ENCODE results near the gene LRCH1. TPM values are rescaled to one million over a fixed set of nuclear protein-coding genes. Genes with fewer than 3 reads are reported as not detected.

LRCH1 gene
- total RNA-seq, 1 experiment from 2014 or later = 16.5 TPM

- ChIA-PET POLR2A (interaction anchor here (0.9 to 1.3 kb wide), 2 partner anchors 11 to 85 kb away, joined by 3 to 6 read pairs; no protein-coding TSS in a partner anchor), CTCF (no interaction called here)
- no peaks in the 10 kb centered on the region for H3K27me3 Mint-ChIP-seq (ENCODE audit: insufficient read depth, unreplicated experiment)
- no peak overlapping the region for H3K27ac Mint-ChIP-seq (ENCODE audit: low read depth, unreplicated experiment)
- BruUV-seq (replicated peaks) = no TSS peak
- peaks cover 6% of the 10 kb centered on the region for H3K36me3 Mint-ChIP-seq (ENCODE audit: insufficient read depth, unreplicated experiment)
- H3K4me1 Mint-ChIP-seq (ENCODE audit: insufficient read depth, unreplicated experiment) = peaks cover 31% of the 10 kb centered on the region
- intact Hi-C loops (cut with micrococcal nuclease) = no loop called here
- peaks cover 5% of the 10 kb centered on the region for H3K9me3 Mint-ChIP-seq (ENCODE audit: unreplicated experiment)
- DNase-seq (ENCODE audit: unreplicated experiment) = peak; percentile 34
- TF ChIP-seq CTCF (IDR thresholded peaks at IDR 0.05; ENCODE audit: unreplicated experiment) = no peak
- H3K4me3 Mint-ChIP-seq (ENCODE audit: unreplicated experiment) = no peak overlapping the region
Measured at GRCh38 chr13:46633416-46633815, 80.4 kb downstream of the LRCH1 start.

GRCh38 chr13:46636451-46636850, 83.5 kb downstream of the LRCH1 start:
- H3K36me3 Mint-ChIP-seq (ENCODE audit: insufficient read depth, unreplicated experiment) = peaks cover 9% of the 10 kb centered on the region
- H3K9me3 Mint-ChIP-seq (ENCODE audit: unreplicated experiment) = peaks cover 10% of the 10 kb centered on the region
- H3K27me3 Mint-ChIP-seq (ENCODE audit: insufficient read depth, unreplicated experiment) = no peaks in the 10 kb centered on the region
- ChIA-PET CTCF (no interaction called here), POLR2A (no interaction called here)
- no peak overlapping the region for H3K4me3 Mint-ChIP-seq (ENCODE audit: unreplicated experiment)
- no peak for DNase-seq (ENCODE audit: unreplicated experiment)
- TF ChIP-seq CTCF (IDR thresholded peaks at IDR 0.05; ENCODE audit: unreplicated experiment) = no peak
- peaks cover 44% of the 10 kb centered on the region for H3K4me1 Mint-ChIP-seq (ENCODE audit: insufficient read depth, unreplicated experiment)
- BruUV-seq (replicated peaks) = no TSS peak
- H3K27ac Mint-ChIP-seq (ENCODE audit: low read depth, unreplicated experiment) = no peak overlapping the region
- intact Hi-C loops (cut with micrococcal nuclease) = no loop called here

GRCh38 chr13:46637213-46637612, 84.2 kb downstream of the LRCH1 start:
- no peak overlapping the region for H3K4me3 Mint-ChIP-seq (ENCODE audit: unreplicated experiment)
- BruUV-seq (replicated peaks) = no TSS peak
- peaks cover 9% of the 10 kb centered on the region for H3K36me3 Mint-ChIP-seq (ENCODE audit: insufficient read depth, unreplicated experiment)
- no peaks in the 10 kb centered on the region for H3K27me3 Mint-ChIP-seq (ENCODE audit: insufficient read depth, unreplicated experiment)
- no peak for TF ChIP-seq CTCF (IDR thresholded peaks at IDR 0.05; ENCODE audit: unreplicated experiment)
- intact Hi-C loops (cut with micrococcal nuclease) = no loop called here
- H3K9me3 Mint-ChIP-seq (ENCODE audit: unreplicated experiment) = peaks cover 10% of the 10 kb centered on the region
- CTCF ChIA-PET = interaction anchor here (0.5 to 0.6 kb wide), 2 partner anchors 14 to 127 kb away, joined by 4 to 8 read pairs; no protein-coding TSS in a partner anchor
- H3K4me1 Mint-ChIP-seq (ENCODE audit: insufficient read depth, unreplicated experiment) = peaks cover 48% of the 10 kb centered on the region
- POLR2A ChIA-PET = interaction anchor here (0.9 kb wide), 1 partner anchor 17 kb away, joined by 3 read pairs; no protein-coding TSS in a partner anchor
- no peak overlapping the region for H3K27ac Mint-ChIP-seq (ENCODE audit: low read depth, unreplicated experiment)
- DNase-seq (ENCODE audit: unreplicated experiment) = no peak

GRCh38 chr13:46638262-46638661, 85.3 kb downstream of the LRCH1 start:
- intact Hi-C loops (cut with micrococcal nuclease) = no loop called here
- no peaks in the 10 kb centered on the region for H3K27me3 Mint-ChIP-seq (ENCODE audit: insufficient read depth, unreplicated experiment)
- H3K36me3 Mint-ChIP-seq (ENCODE audit: insufficient read depth, unreplicated experiment) = peaks cover 9% of the 10 kb centered on the region
- peaks cover 10% of the 10 kb centered on the region for H3K9me3 Mint-ChIP-seq (ENCODE audit: unreplicated experiment)
- no peak for TF ChIP-seq CTCF (IDR thresholded peaks at IDR 0.05; ENCODE audit: unreplicated experiment)
- BruUV-seq (replicated peaks) = no TSS peak
- H3K27ac Mint-ChIP-seq (ENCODE audit: low read depth, unreplicated experiment) = no peak overlapping the region
- no peak overlapping the region for H3K4me3 Mint-ChIP-seq (ENCODE audit: unreplicated experiment)
- ChIA-PET POLR2A (no interaction called here), CTCF (interaction anchor here (0.6 to 1.0 kb wide), 2 partner anchors 9 to 81 kb away, joined by 4 to 5 read pairs; no protein-coding TSS in a partner anchor)
- H3K4me1 Mint-ChIP-seq (ENCODE audit: insufficient read depth, unreplicated experiment) = peaks cover 50% of the 10 kb centered on the region
- DNase-seq (ENCODE audit: unreplicated experiment) = no peak
